WTC11 (cell line): ENCODE measurements around the gene CLEC2A.

Experiments
- CREB1 ChIP-seq: sonication (generic); formaldehyde crosslinking; IDR thresholded peaks from 2 replicates; pipeline ENCODE4 v1.8.0; 2023; ENCODE audit warnings: mild to moderate bottlenecking, missing genetic modification reagents
- EMX1 ChIP-seq: fragments of 250-450 bp; sonication (Bioruptor Pico); IDR thresholded peaks from 2 replicates; pipeline ENCODE4 v1.8.0; 2021; ENCODE audit warnings: mild to moderate bottlenecking
- FOXP1 ChIP-seq: sonication (generic); formaldehyde crosslinking; IDR thresholded peaks from 2 replicates; pipeline ENCODE4 v1.8.0; 2022; ENCODE audit warnings: missing genetic modification reagents, mild to moderate bottlenecking, moderate library complexity, borderline replicate concordance
- SP1 ChIP-seq: sonication (generic); formaldehyde crosslinking; conservative IDR thresholded peaks from 2 replicates; pipeline ENCODE4 v1.8.1; 2022; ENCODE audit warnings: missing genetic modification reagents
- TCF7 ChIP-seq: sonication (generic); formaldehyde crosslinking; IDR thresholded peaks from 2 replicates; pipeline ENCODE4 v1.8.0; 2022; ENCODE audit warnings: mild to moderate bottlenecking, low read depth, missing genetic modification reagents, moderate library complexity
- TF ChIP-seq, protein P1 (sequence below): fragments of 200-600 bp; IDR thresholded peaks from 2 replicates; pipeline ENCODE4 v1.8.0; 2022; ENCODE audit warnings: antibody characterized with exemption
- TF ChIP-seq, protein P2 (sequence below): sonication (generic); formaldehyde crosslinking; IDR thresholded peaks from 2 replicates; pipeline ENCODE4 v1.8.1; 2023; ENCODE audit warnings: mild to moderate bottlenecking, missing genetic modification reagents
- TF ChIP-seq, protein P3 (sequence below): sonication (generic); formaldehyde crosslinking; IDR thresholded peaks from 2 replicates; pipeline ENCODE4 v1.8.1; 2022; ENCODE audit warnings: low read depth, missing genetic modification reagents, borderline replicate concordance
- TF ChIP-seq, protein P4 (sequence below): sonication (generic); formaldehyde crosslinking; IDR thresholded peaks from 2 replicates; pipeline ENCODE4 v1.8.1; 2022; ENCODE audit warnings: missing genetic modification reagents, borderline replicate concordance

DNA sequence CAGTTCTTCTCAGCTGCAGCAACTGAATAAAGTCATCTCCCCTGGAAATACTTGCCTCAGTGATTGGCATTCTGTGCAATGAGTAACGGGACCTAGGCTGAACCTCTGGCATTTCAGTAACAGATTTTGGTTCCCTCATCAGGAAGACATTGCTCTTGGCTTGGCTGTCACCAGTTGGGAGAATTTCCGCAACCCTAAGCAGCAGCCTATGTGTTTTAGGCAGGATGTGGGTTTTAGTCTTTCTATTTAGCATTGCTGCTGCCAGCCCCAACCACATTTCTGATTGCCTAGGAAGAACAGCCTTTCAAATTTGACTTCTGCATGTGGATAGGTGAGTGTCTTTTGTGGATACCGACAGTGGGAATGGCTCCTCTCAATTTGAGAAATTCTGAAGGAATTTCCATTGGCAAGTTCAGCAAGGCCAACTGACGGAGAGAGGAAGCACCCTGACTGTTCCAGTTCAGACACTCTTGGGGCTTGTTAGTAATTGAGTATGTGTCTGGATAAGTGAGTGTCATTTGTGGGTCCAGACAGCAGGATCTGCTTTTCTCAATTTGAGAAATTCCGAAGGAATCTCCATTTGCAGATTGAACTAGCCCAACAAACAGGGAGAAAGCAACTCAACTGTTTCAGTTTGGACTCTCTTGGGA lies 19.0 kb upstream of the CLEC2A start:
- TF ChIP-seq, protein P1, sequence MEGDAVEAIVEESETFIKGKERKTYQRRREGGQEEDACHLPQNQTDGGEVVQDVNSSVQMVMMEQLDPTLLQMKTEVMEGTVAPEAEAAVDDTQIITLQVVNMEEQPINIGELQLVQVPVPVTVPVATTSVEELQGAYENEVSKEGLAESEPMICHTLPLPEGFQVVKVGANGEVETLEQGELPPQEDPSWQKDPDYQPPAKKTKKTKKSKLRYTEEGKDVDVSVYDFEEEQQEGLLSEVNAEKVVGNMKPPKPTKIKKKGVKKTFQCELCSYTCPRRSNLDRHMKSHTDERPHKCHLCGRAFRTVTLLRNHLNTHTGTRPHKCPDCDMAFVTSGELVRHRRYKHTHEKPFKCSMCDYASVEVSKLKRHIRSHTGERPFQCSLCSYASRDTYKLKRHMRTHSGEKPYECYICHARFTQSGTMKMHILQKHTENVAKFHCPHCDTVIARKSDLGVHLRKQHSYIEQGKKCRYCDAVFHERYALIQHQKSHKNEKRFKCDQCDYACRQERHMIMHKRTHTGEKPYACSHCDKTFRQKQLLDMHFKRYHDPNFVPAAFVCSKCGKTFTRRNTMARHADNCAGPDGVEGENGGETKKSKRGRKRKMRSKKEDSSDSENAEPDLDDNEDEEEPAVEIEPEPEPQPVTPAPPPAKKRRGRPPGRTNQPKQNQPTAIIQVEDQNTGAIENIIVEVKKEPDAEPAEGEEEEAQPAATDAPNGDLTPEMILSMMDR = no peak
- TF ChIP-seq CREB1 (CRISPR knock-in tag) (no peak), FOXP1 (CRISPR knock-in tag) (no peak), TCF7 (CRISPR knock-in tag) (no peak), SP1 (CRISPR knock-in tag) (no peak), EMX1 (CRISPR knock-in tag) (no peak)
- TF ChIP-seq, protein P2, sequence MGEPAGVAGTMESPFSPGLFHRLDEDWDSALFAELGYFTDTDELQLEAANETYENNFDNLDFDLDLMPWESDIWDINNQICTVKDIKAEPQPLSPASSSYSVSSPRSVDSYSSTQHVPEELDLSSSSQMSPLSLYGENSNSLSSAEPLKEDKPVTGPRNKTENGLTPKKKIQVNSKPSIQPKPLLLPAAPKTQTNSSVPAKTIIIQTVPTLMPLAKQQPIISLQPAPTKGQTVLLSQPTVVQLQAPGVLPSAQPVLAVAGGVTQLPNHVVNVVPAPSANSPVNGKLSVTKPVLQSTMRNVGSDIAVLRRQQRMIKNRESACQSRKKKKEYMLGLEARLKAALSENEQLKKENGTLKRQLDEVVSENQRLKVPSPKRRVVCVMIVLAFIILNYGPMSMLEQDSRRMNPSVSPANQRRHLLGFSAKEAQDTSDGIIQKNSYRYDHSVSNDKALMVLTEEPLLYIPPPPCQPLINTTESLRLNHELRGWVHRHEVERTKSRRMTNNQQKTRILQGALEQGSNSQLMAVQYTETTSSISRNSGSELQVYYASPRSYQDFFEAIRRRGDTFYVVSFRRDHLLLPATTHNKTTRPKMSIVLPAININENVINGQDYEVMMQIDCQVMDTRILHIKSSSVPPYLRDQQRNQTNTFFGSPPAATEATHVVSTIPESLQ (CRISPR knock-in tag) = no peak
- TF ChIP-seq, protein P3, sequence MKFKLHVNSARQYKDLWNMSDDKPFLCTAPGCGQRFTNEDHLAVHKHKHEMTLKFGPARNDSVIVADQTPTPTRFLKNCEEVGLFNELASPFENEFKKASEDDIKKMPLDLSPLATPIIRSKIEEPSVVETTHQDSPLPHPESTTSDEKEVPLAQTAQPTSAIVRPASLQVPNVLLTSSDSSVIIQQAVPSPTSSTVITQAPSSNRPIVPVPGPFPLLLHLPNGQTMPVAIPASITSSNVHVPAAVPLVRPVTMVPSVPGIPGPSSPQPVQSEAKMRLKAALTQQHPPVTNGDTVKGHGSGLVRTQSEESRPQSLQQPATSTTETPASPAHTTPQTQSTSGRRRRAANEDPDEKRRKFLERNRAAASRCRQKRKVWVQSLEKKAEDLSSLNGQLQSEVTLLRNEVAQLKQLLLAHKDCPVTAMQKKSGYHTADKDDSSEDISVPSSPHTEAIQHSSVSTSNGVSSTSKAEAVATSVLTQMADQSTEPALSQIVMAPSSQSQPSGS = no peak
- TF ChIP-seq, protein P4, sequence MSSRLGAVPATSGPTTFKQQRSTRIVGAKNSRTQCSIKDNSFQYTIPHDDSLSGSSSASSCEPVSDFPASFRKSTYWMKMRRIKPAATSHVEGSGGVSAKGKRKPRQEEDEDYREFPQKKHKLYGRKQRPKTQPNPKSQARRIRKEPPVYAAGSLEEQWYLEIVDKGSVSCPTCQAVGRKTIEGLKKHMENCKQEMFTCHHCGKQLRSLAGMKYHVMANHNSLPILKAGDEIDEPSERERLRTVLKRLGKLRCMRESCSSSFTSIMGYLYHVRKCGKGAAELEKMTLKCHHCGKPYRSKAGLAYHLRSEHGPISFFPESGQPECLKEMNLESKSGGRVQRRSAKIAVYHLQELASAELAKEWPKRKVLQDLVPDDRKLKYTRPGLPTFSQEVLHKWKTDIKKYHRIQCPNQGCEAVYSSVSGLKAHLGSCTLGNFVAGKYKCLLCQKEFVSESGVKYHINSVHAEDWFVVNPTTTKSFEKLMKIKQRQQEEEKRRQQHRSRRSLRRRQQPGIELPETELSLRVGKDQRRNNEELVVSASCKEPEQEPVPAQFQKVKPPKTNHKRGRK (CRISPR knock-in tag) = no peak
